ENCODE data around the gene POLR2H. TPM values are rescaled to one million over a fixed set of nuclear protein-coding genes. Genes with fewer than 3 reads are reported as not detected.
A peak's percentile ranks its signal among the peaks of the same experiment; 100 is the strongest.

Gene POLR2H
- 112 and 122 TPM in 2 replicates for total RNA-seq
- polyA plus RNA-seq, result 96.2 and 107 TPM in 2 replicates

- peaks cover 14% of the 10 kb centered on the region for H3K4me1 ChIP-seq (ENCODE audit: low read depth)
- H3K27ac ChIP-seq, result peak within 1 kb of the TSS; percentile 100
- peaks cover 10% of the 10 kb centered on the region for H3K36me3 ChIP-seq
- no peak for TF ChIP-seq CTCF (IDR thresholded peaks at IDR 0.05; ENCODE audit: low read depth, low read length)
- no peaks in the 10 kb centered on the region for H3K27me3 ChIP-seq
- peak; percentile 69 to 92 for DNase-seq (ENCODE audit: low read depth in 1 of 2, low spot score in 1 of 2)
- H3K4me3 ChIP-seq, result peak within 1 kb of the TSS; percentile 69
- H3K9me3 ChIP-seq (ENCODE audit: low read depth), result no peaks in the 10 kb centered on the region
Observed at GRCh38 chr3:184361532-184361931, at the start of gene POLR2H, which contains the start of gene CLCN2. Gene POLR2H, plus strand, starts transcription at chr3:184361710. Its CDS starts 1,783 bp downstream, at chr3:184363493. Gene CLCN2, minus strand, starts transcription at chr3:184361605. Its CDS starts 126 bp downstream, at chr3:184361479.

- peak within 1 kb of the TSS; percentile 95 for H3K4me3 ChIP-seq
- peaks cover 13% of the 10 kb centered on the region for H3K4me1 ChIP-seq (ENCODE audit: low read depth)
- peaks cover 4% of the 10 kb centered on the region for H3K36me3 ChIP-seq
- no peak for TF ChIP-seq CTCF (IDR thresholded peaks at IDR 0.05; ENCODE audit: low read depth, low read length)
- H3K27ac ChIP-seq, result peak within 1 kb of the TSS; percentile 96
- H3K9me3 ChIP-seq (ENCODE audit: low read depth), result no peaks in the 10 kb centered on the region
- H3K27me3 ChIP-seq, result no peaks in the 10 kb centered on the region
- peak; percentile 96 to 97 for DNase-seq (ENCODE audit: low read depth in 1 of 2, low spot score in 1 of 2)
Observed at GRCh38 chr3:184314363-184314699, 47.2 kb upstream of the POLR2H start, which contains the start of gene EIF4G1. Gene EIF4G1, plus strand, starts transcription at chr3:184314606. Its CDS starts 1,191 bp downstream, at chr3:184315797.

DNA sequence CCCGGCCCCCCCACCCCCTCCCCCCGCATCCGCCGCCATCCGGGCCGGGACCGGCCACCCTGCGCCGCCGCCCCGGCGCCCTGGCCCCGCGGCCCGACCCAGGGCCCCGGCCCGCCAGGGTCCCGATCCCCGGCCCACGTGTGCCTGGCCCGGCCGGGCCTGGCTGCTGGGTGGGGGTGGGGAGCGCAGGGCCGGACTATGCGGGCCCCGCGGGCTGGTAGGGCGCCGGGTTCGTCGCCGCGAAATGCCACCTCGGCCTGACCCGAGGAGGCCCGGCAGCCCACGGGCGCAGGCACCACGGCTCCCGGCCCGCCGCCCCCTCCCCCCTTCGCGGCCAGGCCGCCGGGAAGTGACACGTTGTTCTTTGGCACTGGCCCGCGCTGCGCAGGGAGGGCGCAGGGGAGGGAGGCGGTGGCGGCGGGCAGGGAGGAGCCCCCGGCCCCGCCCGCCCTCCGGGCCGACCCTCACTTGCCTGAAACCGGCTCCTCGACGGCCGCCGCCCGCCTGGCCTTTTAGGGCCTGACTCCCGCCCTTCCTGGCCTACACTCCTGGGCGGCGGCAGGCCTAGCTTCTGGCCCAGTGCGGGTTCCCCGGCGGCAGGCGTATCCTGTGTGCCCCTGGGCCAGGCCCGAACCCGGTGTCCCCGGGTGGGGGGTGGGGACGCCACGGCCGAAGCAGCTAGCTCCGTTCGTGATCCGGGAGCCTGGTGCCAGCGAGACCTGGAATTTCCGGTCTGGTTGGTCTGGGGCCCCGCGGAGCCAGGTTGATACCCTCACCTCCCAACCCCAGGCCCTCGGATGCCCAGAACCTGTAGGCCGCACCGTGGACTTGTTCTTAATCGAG lies 46.6 kb upstream of the POLR2H start:
- peak overlapping the region; percentile 96 for H3K27ac ChIP-seq
- peak; percentile 78 to 92 for DNase-seq (ENCODE audit: low read depth in 1 of 2, low spot score in 1 of 2)
- H3K27me3 ChIP-seq, result no peaks in the 10 kb centered on the region
- TF ChIP-seq CTCF (IDR thresholded peaks at IDR 0.05; ENCODE audit: low read depth, low read length), result no peak
- no peaks in the 10 kb centered on the region for H3K9me3 ChIP-seq (ENCODE audit: low read depth)
- H3K4me3 ChIP-seq, result peak overlapping the region; percentile 95
- peaks cover 13% of the 10 kb centered on the region for H3K4me1 ChIP-seq (ENCODE audit: low read depth)
- H3K36me3 ChIP-seq, result peaks cover 4% of the 10 kb centered on the region

DNA sequence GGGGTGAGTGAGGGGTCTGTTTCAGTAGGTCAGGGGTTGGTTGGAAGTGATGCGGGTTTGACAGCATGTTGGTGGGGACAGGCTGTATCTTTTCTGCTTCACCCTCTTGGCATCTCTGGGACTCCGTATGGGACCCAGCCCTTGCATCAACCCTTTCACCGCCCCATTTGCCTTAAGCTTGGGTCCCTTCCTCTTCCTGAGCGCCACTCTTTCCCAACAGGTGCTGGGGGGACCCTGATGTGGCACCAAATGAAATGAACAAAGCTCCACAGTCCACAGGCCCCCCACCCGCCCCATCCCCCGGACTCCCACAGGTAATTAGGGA lies 46.0 kb upstream of the POLR2H start:
- peaks cover 13% of the 10 kb centered on the region for H3K4me1 ChIP-seq (ENCODE audit: low read depth)
- no peaks in the 10 kb centered on the region for H3K9me3 ChIP-seq (ENCODE audit: low read depth)
- H3K4me3 ChIP-seq, result peak overlapping the region; percentile 95
- H3K27ac ChIP-seq, result peak overlapping the region; percentile 96
- TF ChIP-seq CTCF (IDR thresholded peaks at IDR 0.05; ENCODE audit: low read depth, low read length), result no peak
- H3K36me3 ChIP-seq, result peaks cover 4% of the 10 kb centered on the region
- no peaks in the 10 kb centered on the region for H3K27me3 ChIP-seq
- no peak for DNase-seq (ENCODE audit: low read depth in 1 of 2, low spot score in 1 of 2)

DNA sequence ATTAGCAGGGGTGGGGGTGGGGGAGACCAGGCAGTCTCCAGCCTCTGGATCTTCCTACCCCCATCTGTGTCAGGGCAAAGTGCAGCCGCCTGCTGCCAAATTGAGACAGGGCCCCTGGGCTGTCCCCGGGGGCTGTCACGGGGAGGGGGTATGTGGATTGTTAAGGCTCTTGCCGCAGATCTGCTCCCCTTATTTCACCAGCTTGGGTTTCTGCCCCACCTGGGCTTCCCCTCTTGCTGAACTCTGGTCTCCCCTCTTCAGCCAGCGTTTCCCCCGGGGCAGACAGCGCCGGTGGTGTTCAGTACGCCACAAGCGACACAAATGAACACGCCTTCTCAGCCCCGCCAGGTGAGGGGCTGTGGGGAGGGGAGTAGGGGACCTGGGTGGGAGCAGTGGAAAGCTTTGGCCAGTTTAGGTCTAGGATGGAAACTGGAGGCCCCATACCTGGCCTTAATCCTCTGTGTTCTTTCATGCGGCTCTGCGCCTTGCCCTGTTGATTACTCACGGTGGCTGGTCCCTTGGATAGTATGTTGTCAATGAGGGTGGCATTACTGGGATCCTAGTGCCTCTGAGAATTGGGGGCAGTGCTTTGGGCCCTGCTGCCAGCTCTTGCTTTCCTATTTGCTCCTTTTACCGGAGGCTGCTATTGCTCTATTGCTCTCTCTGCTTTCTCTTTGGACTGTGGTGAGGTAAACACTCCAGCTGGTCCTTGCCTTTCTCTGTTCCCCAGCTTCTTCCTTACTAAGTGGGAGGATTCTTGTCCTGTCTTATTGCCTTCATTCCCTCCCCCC lies 45.4 kb upstream of the POLR2H start:
- no peaks in the 10 kb centered on the region for H3K9me3 ChIP-seq (ENCODE audit: low read depth)
- peak overlapping the region; percentile 96 for H3K27ac ChIP-seq
- DNase-seq (ENCODE audit: low read depth in 1 of 2, low spot score in 1 of 2), result no peak
- no peak for TF ChIP-seq CTCF (IDR thresholded peaks at IDR 0.05; ENCODE audit: low read depth, low read length)
- peaks cover 10% of the 10 kb centered on the region for H3K36me3 ChIP-seq
- H3K4me1 ChIP-seq (ENCODE audit: low read depth), result peaks cover 13% of the 10 kb centered on the region
- H3K4me3 ChIP-seq, result peak overlapping the region; percentile 95
- no peaks in the 10 kb centered on the region for H3K27me3 ChIP-seq

All from cardiac muscle cell (in vitro differentiated cells and primary cell).